Endometrial microvascular endothelial cells (primary cell): Measurements from ENCODE around the gene EARS2. TPM values are rescaled to one million over a fixed set of nuclear protein-coding genes. Genes with fewer than 3 reads are reported as not detected.
"Not testable (repeated sequence)": the region's sequence is repeated elsewhere in the genome, so short reads cannot be mapped to it uniquely, and the experiment has no call there.

Experiments
- in situ Hi-C: cut with HindIII; loops from 2 replicates; pipeline ENCODE4 v1.10.0; 2017; ENCODE audit warnings: low sequenced_read_pairs, low pct_unique_long_range_greater_than_20kb; ENCODE audit errors: inconsistent ontology term
- total RNA-seq: library from RNA; depleted of rRNA; stranded (reverse); fragments of >200 nt; gene quantifications from one replicate; pipeline ENCODE4 v1.2.3, GENCODE V29; 2015; ENCODE audit errors: inconsistent ontology term

Gene EARS2
- total RNA-seq, 1 donor from 2014 or later, result 16.9 TPM

GRCh38 chr16:23496821-23497542 is 60.2 kb downstream of the EARS2 start:
- in situ Hi-C loops, result no loop called here

- in situ Hi-C loops, result no loop called here
Observed at GRCh38 chr16:23495671-23496070, 61.5 kb downstream of the EARS2 start.

DNA sequence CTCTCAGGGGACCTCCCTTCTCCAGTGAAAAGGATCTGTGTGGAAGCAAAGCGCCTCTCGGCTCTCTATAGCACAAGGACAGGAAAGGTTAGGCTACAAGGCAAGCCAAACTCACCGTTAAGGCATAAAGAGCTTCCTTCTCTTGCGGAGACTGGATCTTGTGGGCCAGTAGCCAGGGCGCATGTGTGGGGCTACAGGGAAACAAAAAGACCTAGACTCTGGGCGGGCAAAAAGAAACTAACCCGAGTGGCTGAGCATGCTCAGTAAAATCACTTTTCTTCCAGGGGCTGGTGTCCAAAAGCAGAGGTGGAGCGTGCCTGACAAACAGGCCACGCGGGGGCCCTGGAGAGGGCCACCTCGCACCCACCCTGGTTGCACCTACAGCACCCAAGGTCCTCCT is 63.0 kb downstream of the EARS2 start:
- in situ Hi-C loops, result no loop called here

GRCh38 chr16:23491490-23492391 is 65.4 kb downstream of the EARS2 start:
- in situ Hi-C loops, result no loop called here

DNA sequence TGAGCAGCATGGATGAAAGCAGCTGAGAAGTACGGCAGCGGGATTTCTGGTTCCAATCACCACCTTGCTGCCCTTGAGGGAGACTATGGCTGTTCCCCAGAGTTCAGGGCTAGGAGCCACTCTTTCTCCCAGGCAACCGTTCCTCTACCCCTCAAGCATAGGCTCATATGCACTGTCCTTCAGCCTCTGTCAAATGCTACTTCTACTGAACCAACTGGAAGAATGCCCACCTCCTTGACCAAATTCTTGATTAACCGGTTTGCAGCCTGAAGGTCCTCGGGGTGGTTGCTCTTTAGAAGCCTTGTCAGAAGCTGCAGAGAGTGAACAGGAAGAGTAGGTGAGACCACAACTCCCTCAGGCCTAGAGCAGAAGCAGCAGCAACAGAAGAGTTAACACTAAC is 70.7 kb downstream of the EARS2 start:
- in situ Hi-C loops, result no loop called here

DNA sequence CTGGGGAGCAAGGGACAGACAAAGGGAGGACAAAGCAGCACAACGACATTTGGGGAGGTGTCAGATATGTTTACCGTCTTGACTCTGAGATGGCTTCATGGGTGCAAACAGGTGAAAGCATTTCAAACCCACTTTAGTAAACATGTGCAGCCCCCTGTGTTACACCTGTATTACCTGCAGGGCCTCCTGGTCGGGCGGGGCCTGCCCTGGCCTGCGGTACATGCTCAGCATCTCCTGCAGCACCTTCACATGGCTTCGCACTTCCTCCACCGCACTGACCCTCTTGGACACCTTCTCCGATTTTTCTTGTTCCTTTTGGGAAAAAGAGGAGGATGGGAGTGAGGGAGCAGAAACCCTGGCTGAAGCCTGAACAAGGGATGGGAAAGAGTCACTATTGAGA is 71.3 kb downstream of the EARS2 start:
- in situ Hi-C loops, result no loop called here

DNA sequence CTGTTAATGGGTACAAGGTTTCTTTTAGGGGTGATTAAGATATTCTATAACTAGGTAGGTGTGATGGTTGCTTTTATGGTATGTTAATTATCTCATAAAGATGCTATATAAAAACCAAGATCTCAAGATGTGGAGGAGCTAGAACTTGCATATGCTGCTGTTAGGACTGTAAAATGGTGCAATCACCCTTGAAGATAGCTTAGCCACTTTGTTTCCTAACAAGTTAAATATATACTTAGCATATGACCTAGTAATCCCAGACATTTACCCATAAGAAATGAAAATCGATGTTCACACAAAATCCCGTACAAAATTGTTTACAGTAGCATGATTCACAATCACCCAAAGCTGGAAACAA is 71.9 kb downstream of the EARS2 start:
- in situ Hi-C loops, result no loop called here

DNA sequence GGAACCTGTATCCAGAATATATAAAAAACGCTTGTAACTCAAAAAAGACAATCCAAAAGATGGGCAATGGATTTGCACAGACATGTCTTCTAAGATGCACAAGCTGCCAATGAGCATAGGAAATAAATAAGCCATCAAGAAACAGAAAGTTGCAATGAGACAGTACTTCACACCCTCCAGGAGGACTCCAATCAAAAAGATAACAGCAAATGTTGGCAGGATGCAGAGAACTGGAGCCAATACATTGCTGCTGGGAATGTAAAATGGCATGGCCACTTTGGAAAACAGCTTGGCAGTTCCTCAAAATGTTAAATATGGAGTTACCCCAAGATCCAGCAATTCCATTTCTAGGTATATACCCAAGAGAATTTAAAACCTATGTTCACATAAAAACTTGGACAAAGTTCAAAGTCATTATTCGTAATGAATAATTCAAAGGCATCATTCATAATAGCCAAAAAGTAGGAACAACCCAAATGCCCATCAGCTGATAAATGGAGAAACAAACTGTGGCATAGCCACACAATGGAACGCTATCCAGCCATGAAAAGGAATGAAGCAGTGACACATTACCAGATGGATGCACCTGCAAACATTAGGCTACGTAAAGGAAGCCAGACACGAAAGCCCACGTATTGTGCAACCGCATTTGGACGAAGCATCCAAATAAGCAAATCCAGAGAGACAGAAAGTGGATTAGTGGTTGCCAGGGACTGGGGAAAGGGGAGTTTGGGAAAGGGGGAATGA is 72.5 kb downstream of the EARS2 start:
- in situ Hi-C loops, result no loop called here

GRCh38 chr16:23483492-23483891 is 73.7 kb downstream of the EARS2 start:
- in situ Hi-C loops, result not testable (repeated sequence)

GRCh38 chr16:23482778-23483177 is 74.4 kb downstream of the EARS2 start:
- in situ Hi-C loops, result no loop called here

GRCh38 chr16:23480257-23480656 is 76.9 kb downstream of the EARS2 start:
- in situ Hi-C loops, result no loop called here

DNA sequence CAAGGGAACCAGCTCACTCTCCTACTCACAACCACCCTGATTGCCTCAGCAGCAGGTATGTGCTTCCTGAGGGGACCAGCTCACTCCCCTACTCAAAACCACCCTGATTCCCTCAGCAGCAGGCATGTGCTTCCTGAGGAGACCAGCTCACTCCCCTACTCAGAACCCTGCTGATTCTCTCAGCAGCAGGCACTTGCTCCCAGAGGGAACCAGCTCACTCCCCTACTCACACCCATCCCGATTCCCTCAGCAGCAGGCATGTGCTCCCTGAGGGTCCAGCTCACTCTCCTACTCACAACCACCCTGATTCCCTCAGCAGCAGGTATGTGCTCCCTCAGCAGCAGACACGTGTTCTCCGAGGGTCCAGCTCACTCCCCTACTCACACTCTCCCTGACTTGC is 78.0 kb downstream of the EARS2 start:
- in situ Hi-C loops, result no loop called here

DNA sequence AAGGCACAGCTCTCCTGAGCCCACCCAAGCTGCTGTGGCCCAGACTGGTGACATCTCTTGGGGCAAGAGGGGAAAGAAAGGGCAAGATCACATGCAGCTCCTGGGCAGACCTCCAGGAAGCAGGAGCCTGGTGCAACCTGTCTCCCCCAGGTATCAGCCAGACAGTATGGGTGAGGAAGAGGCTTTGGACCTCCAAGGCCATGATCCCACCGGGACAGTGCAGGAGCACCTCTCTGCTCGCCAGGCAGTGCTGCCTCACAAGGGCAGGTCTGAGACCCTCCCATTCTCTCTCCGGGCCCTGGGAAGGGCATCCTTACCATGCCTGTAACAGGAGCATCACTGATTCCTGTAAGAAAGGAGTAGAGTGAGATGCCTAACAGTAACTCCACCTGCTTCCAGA is 78.6 kb downstream of the EARS2 start:
- in situ Hi-C loops, result no loop called here

DNA sequence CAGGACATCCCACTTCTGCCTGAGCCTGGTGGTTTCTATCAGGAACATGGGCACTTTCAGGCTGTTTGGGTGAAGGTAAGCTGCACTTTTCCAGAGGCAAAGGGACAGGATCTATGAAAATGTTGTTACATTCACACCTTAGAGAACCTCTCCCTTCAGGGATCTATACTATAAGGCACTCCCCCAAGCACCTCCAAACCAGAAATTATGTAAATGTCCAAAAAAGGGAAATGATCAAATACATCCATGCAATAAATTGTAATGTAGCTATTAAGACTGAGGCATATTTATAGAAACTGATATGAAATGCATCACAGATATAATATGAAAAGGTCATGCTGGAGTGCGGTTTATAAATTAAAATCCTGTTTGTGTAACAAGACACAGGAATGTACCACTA is 80.9 kb downstream of the EARS2 start:
- in situ Hi-C loops, result no loop called here

Other genes with a start within 250 kb of the EARS2 start
- 22.8 TPM for gene COG7, start 104.2 kb downstream of the EARS2 start, total RNA-seq
- gene GGA2, start 46.9 kb downstream of the EARS2 start, total RNA-seq, result 17.7 TPM
- 64.3 TPM for gene UBFD1, start 377 bp upstream of the EARS2 start, total RNA-seq
- 148 TPM for gene NDUFAB1, start 39.0 kb upstream of the EARS2 start, total RNA-seq
- gene PALB2, start 84.0 kb upstream of the EARS2 start, total RNA-seq, result 11.3 TPM
- 75.9 TPM for gene DCTN5, start 84.1 kb upstream of the EARS2 start, total RNA-seq
- gene PLK1, start 121.5 kb upstream of the EARS2 start, total RNA-seq, result 120 TPM
- gene ERN2, start 155.9 kb upstream of the EARS2 start, total RNA-seq, result not detected
- not detected for gene CHP2, start 197.7 kb upstream of the EARS2 start, total RNA-seq